Stimulated activated CD4-positive, alpha-beta T cell treated with anti-CD3 and anti-CD28 coated beads, TNF-alpha, amount 100 ng/mL, for 1 hour (primary cell): Measurements from ENCODE around the gene POGK.
A peak's percentile ranks its signal among the peaks of the same experiment; 100 is the strongest.
"Not testable (repeated sequence)": the region's sequence is repeated elsewhere in the genome, so short reads cannot be mapped to it uniquely, and the experiment has no call there.

ENCODE experiments used
- DNase-seq, 3 donors: peaks; one replicate each; pipeline ENCODE4 v3.0.0-alpha.2; 2020; ENCODE audit warnings: low read depth in 3 of 3, low spot score in 1 of 3

The POGK gene, protein sequence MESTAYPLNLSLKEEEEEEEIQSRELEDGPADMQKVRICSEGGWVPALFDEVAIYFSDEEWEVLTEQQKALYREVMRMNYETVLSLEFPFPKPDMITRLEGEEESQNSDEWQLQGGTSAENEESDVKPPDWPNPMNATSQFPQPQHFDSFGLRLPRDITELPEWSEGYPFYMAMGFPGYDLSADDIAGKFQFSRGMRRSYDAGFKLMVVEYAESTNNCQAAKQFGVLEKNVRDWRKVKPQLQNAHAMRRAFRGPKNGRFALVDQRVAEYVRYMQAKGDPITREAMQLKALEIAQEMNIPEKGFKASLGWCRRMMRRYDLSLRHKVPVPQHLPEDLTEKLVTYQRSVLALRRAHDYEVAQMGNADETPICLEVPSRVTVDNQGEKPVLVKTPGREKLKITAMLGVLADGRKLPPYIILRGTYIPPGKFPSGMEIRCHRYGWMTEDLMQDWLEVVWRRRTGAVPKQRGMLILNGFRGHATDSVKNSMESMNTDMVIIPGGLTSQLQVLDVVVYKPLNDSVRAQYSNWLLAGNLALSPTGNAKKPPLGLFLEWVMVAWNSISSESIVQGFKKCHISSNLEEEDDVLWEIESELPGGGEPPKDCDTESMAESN

GRCh38 chr1:166838766-166839599, at the start of gene POGK:
Gene POGK (plus strand): TSS chr1:166839475. CDS start chr1:166840957, 1,482 bp downstream.
- DNase-seq, result peak; percentile 42 to 70 (median 62)

- DNase-seq, result no peak
Measured at GRCh38 chr1:166796620-166797236, 42.5 kb upstream of the POGK start.

- no peak for DNase-seq
Measured at GRCh38 chr1:166808952-166809351, 30.3 kb upstream of the POGK start.

GRCh38 chr1:166811691-166812090, 27.6 kb upstream of the POGK start:
- no peak for DNase-seq

DNA sequence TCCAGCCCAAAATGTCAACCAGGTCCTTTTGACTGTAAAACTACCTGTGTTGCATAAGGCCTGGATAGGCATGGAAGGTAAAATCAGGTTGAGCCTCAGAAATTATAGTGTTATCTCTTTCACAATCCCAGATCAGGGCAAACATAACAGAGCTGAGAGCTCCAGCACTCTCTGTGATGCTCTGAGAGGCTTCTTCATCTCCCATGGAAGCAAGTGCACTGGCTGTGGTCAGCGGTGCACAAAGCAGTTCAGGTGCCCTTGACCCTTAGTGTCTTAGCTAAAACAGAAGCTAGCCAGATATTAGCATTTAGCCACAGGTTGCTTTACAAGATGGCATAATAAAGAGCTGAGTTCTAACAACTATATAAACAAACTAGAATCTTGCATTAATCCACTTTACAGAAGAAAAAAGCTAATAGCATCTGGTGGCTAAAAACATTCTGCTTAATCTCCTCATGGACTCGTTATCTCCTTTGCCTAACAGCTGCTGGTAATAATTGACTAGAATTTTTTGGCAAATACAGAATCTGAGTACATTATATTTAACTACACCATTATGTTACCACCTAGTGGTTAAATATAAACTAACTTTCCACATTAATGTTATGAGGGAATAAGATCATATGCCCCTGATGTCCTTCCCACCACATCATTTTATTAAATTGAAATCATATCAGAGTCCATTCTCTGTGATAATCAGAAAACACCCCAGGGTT, 25.6 kb upstream of the POGK start:
- DNase-seq, result no peak

GRCh38 chr1:166814611-166815010, 24.7 kb upstream of the POGK start:
- no peak for DNase-seq

- no peak for DNase-seq
Measured at GRCh38 chr1:166819974-166820373, 19.3 kb upstream of the POGK start.

DNA sequence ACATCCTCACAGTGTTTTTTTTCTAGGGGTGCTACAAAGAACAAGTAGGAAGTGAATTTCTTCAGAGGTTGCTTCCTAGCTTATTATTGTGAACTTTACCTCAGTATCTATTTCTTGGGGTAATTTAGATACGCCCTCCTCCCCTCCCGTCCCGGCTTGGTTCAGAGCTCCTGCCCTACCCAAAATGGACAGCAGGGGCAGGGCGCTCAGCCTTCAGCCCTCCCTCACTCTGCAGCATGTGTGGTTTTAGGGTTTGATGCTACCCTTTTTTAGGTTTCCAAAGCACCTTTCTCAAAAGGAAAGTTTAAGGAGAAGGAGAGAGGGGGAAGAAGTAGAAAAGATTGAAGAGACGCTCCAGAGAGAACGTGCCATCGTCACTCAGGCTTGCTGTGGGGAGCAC, 16.9 kb upstream of the POGK start:
- no peak for DNase-seq

GRCh38 chr1:166827426-166827825, 11.8 kb upstream of the POGK start:
- DNase-seq, result no peak

DNA sequence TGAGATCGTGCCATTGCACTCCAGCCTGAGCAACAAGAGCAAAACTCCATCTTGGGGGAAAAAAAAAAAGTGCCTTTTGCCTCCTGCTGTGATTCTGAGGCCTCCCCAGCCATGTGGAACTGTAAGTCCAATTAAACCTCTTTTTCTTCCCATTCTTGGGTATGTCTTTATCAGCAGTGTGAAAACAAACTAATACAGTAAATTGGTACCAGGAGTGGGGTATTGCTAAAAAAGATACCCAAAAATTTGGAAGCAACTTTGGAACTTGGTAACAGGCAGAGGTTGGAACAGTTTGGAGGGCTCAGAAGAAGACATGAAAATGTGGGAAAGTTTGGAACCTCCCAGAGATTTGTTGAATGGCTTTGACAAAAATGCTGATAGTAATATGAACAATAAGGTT, 9.5 kb upstream of the POGK start:
- DNase-seq, result not testable (repeated sequence)

DNA sequence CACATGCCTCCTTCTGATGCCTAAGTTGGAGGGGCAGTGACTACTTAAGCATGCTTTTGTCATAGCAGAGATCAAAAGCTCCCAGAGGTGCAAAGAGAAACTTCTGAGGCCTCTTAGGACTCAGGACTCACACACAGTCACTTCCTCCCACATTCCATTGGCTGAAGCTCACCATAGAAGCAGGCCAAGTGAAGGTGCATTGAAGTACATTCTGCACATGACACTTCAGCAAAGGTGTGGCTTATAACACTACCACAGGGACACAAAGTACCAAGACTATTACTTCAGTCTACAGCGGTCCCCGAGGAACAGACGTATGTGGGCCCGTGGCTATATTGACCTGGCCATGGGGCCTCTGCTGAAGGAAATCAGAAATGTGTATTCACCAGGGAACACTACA, 2.5 kb upstream of the POGK start:
- DNase-seq, result no peak

DNA sequence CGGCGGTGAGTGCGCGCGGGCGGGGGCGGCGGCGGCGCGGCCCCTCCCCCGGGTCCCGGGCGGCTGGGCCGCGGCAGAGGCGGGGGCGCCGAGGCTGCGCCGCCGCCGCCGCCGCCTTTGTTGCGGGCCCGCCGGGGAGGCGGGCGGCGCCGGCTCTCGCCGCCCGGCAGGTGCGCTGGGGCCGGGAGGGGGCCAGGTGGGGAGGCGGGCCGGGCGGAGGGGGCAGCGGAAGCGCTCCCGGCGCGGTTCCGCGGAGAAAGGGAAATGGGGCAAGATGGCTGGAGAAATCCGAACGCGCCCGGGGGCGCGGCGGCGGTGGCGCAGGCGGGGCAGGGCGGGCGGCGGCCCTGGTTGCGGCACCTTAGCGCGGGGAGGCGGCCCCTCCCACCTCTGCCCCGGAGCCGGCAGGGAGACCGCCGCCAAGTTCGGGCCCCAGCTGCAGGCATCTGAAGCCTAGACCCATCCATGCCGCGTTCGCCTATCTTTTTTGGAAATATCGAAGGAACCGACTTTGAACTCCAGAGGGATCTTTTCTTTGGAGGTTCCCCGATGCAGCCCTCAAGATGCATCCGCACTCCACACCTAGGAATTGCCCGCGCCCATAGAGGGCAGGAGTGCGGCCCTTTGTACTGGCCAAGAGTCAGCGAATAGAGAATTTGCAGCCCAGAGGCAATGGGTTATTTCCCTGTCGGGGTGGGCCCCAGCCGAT, 479 bp downstream of the POGK start:
- DNase-seq, result peak; percentile 16 to 46 (median 17)

- DNase-seq, result no peak
Measured at GRCh38 chr1:166840309-166841274, 1.3 kb downstream of the POGK start.

- no peak for DNase-seq
Measured at GRCh38 chr1:166843322-166843721, 4.0 kb downstream of the POGK start.

GRCh38 chr1:166843769-166844596, 4.7 kb downstream of the POGK start:
- DNase-seq, result no peak

DNA sequence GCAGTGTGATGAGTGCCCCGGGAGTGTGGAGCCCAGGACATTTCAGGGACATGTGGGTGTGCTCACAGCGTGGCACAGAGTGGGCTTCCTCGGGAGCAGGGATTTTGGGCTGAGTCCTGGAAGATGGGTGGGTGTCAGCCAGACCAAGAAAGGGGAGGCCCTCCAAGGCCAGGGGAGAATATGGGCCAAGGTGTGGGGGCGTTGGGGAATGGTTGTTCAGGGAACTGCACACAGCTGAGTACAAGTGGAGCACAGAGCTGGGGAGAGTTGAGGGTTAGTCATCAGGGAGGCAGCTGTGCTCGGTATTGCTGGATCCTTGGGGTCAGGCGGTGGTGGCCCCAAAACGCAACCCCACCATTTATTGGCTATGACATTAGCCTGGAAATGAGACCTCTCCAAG, 5.5 kb downstream of the POGK start:
- no peak for DNase-seq

DNA sequence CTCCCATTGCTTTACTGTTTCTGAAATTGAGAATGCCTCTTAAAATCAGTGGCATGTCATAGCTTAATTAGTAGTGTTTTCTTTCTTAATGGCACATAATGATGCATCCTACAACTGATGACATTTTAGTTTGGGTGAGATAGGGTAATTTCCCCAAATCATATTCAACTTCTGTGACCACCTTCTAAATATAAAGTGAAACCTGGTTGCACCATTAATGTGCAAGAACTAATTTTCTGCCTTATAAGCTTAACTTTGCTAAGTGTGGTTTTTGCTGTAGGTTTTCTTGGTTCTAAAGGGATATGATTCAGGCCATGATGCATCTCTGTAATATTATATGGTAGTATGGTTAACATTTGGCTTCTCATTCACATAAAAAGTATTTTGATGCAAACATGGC, 8.9 kb downstream of the POGK start:
- no peak for DNase-seq

DNA sequence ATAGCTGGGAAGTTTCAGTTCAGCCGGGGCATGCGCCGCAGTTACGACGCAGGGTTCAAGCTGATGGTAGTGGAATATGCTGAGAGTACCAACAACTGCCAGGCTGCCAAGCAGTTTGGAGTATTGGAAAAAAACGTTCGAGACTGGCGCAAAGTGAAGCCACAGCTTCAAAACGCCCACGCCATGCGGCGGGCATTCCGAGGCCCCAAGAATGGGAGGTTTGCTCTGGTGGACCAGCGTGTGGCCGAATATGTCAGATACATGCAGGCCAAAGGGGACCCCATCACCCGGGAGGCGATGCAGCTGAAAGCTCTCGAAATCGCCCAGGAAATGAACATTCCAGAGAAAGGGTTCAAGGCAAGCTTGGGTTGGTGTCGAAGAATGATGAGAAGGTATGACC, 9.9 kb downstream of the POGK start:
- DNase-seq, result no peak
